Urothelium cell line (cell line): ENCODE data around the gene SCD5.

Source experiments
- DNase-seq: peaks from one replicate; pipeline ENCODE4 v3.0.0; 2011; ENCODE audit warnings: low spot score, mixed read lengths
- FAIRE-seq: peaks from 2 replicates; lab custom pipeline; 2011; peaks lifted over from hg19 to GRCh38; lab: Jason Lieb, UNC

Gene SCD5

GRCh38 chr4:82697561-82697960 is 101.0 kb downstream of the SCD5 start:
- no peak for DNase-seq
- FAIRE-seq, result peak; percentile 37

DNA sequence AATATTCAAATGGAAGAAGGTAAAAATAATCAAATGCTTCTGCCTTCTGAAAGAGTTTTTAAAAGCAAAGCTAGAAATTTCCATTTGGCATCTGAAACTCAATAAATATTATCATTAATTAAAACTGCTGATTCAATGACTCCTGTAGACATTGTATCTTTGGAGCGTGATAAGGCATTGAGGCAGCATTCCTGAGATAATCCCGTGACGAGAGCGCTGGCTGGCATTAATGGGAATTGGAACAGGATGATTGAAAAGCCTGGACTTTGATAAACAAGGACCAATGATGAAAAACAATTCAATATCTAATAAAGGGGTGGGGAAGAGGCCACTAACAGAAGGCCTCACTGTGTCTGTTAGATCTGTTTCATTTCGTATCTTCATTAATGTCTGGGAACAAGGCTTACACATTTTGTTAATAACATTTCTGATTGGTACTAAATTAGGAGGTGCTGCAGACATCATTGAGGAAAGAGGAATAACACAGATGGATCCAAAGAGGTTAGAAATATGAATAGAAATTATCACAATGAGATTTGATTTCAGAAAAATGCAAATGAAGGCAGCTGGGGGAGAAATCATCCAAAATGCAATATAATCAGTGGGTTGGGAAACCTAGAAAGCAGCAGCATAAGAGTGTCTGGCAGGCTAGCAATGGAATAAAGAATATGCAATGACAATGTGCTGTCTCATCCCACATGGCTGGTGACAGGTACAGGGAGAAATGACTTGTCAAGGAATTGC is 102.3 kb downstream of the SCD5 start:
- DNase-seq (no peak), FAIRE-seq (no peak)

GRCh38 chr4:82694892-82695291 is 103.7 kb downstream of the SCD5 start:
- no peak for FAIRE-seq

GRCh38 chr4:82694046-82694445 is 104.5 kb downstream of the SCD5 start:
- FAIRE-seq (no peak), DNase-seq (no peak)

More at GRCh38 chr4:82694892-82695291, 103.7 kb downstream of the SCD5 start:
- DNase-seq, result no peak

DNA sequence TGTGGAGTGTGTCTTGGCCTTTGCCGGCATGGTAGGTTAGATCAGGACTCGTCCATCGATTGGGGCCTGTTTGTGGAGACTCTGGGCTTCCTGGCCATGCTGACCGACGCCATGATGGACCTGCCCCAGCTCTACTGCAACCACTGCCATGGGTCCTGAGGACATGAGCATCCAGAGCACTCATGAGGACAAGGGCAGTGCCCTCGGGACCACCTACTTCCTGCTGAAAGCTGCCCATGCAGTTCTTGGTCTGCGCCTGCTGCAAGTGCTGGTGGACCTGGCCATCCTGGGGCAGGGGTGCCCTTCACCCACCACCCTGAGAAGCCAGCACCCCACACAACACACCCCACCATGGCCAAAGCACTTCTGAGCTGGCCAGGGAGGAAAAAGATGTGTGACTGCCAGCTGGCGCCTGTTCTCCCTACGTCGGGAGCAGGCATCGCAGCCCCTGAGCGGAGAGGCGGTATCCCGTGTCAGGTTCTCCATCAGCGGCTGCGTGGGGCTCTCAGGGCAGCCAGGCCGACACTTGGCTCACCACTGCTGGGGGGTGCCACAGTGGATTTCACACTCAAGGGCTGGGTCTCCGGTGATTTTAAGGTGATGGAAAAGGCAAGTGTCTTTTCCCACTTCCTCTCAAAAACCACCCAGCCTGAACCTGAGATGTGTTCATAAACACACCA is 106.4 kb downstream of the SCD5 start:
- DNase-seq (no peak), FAIRE-seq (no peak)

GRCh38 chr4:82691431-82691830 is 107.2 kb downstream of the SCD5 start:
- FAIRE-seq (no peak), DNase-seq (no peak)

DNA sequence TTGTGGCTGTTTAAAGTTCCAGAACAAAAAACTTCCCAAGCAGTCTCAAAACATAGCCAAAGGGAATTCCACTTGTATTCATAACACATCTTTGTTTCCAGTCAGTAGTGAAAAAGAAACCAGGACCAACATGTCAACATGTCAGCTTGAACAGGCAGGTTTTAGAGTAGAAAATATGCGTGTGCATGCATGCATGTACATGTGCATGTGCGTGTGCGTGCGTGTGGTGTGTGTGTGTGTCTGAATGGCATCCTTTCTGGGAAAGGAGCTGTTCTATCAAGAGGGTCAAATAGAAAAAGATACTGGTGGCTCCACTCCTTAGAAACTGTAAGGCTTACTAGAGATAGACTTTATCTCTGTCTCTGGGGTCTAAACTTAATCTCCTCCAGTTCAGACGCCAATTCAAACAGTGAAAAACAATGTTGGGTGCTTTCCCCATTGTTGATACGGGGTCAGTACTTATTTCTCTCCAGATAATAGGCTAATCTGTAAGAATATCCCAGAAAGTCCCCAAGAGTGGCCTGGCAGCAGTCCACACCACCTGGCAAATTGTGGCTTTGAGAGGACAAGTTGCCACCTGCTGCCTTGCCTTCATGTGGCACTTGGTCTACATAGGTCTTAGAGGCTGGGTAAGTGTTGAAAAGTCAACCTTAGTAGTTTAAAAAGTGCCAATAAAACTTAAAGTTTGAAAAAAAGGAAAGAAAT is 110.4 kb downstream of the SCD5 start:
- DNase-seq (no peak), FAIRE-seq (no peak)

- DNase-seq (no peak), FAIRE-seq (no peak)
Measured at GRCh38 chr4:82687531-82687930, 111.1 kb downstream of the SCD5 start.

DNA sequence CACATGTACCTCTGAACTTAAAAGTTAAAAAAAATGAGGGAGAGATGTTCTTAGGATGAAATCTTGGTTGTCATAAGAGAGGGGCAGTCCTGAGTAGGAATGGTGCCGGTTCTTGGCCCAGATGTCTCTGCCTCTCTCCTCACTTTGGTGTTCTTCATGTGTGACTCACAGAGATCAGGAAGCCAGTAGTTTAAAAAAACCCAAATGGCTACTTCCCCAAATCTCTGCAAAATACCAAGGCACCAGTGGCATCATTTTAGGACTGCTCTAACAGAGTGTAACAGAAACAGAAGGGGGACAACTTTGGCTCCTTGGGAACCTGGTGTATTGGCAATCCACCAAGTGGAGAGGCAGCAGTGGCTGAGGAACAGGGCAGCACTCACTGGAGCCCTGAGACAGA is 116.8 kb downstream of the SCD5 start:
- no peak for DNase-seq
- FAIRE-seq, result no peak

DNA sequence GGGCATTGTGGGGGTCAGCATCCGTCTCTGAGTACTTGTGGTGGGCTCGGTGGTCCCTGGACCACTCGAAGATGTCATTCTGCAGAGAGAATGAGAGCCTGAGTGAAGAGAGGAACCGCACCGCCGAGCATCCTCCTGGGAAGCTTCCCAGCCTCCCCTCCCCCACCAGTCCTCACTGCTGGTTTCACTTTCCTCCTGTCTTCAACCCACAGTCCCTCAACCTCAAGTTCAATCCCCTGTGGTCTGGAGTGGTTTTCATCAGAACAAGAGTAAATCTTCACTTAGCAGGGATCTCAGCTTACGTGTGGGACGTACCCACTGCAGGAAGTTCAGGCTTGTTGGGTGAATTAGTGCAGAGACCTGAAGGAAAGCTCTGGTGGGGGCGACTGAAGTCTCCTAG is 117.8 kb downstream of the SCD5 start:
- DNase-seq (no peak), FAIRE-seq (no peak)

GRCh38 chr4:82679531-82679930 is 119.1 kb downstream of the SCD5 start:
- DNase-seq, result no peak
- no peak for FAIRE-seq

DNA sequence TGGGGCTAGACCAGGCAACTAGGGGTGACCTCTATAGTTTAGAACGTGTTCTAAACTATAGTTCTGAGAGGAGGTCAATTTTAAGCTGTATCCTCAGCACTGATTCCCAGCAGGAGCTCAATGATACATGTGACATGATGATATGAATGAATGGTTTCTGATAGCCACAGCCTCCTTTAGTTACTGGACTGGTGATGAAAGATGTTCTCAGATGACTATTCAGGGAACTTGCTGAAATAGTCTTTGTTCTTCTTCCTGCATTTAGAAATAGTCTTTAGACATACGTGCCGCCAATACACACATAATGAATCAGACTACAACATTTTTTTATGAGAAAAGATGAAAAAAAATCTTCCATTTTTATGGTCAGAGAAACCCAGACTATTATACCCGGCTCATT is 120.5 kb downstream of the SCD5 start:
- FAIRE-seq (no peak), DNase-seq (no peak)

GRCh38 chr4:82677327-82677726 is 121.3 kb downstream of the SCD5 start:
- DNase-seq (no peak), FAIRE-seq (no peak)

DNA sequence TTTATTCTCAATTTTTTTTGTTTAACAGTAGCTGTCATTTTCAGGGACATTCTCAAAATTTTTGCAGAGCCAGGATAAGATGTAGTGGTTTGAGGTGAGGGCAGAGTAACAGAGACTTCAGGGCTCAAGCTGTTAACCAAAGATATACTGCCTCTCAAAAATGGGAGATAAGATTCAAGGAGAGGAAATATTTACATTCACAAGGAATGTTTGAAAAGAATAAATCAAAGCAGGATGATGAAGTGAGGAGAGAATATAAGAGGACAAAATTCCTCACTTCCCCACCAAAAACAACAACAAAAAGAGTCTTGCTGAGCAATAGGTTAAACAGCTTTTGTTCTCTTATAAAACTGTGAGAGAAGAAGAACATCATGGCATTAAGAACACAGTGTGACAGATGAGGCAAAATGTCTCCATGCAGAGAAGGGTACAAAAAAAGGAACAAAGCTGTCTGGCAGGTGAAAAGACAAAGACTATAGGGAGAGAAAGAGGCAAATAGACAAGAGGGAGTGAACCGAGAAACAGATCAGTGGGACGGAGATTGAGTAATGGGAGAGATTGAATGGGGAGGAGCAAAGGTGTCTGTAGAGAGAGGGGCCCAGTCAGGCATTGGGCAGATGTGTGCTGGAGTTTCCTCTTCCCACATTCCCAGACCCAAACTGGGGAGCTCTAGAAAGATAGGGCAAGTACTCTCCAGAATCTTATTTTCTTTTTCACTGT is 130.7 kb downstream of the SCD5 start:
- DNase-seq (no peak), FAIRE-seq (no peak)

GRCh38 chr4:82666970-82667665 is 131.5 kb downstream of the SCD5 start:
- DNase-seq (no peak), FAIRE-seq (no peak)

- FAIRE-seq (no peak), DNase-seq (no peak)
Measured at GRCh38 chr4:82661181-82661992, 137.2 kb downstream of the SCD5 start.

DNA sequence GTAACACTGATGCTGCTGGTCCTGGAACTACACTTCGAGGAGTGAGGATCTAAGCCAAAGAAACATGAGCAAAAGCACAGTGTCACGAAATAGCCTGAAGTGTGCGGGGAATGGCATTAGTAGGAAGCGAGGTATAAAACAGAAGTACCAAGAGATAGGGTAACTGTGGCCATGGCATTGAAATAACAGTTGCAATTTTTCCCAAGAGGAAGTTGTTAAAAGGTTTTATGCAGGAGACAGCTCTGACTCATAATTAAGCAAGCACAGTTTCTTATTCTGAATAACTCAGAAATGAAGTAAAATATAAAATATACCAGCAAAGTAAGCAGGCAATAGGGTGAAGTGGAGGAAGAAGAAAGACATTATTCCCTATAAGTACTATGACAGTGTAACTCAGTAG is 146.5 kb downstream of the SCD5 start:
- FAIRE-seq (no peak), DNase-seq (no peak)

DNA sequence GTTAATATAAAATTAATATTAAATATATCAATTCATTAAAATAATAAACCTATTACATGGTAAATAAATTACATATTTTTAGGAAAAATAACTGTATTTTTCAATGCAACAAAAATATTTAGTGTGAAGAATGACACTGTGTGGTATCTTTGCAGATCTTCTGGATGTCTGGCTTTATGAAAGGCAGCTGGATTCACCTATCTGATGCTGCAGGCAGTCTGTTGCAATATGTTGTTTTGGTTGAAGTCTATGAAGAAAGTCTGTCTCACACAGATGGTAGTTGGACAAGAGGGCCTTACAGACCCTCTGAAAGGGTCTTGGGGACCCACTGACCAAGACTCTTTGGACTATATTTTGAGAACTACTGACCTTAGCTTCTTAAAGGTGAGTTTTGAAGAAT is 147.7 kb downstream of the SCD5 start:
- DNase-seq (no peak), FAIRE-seq (no peak)

- DNase-seq (no peak), FAIRE-seq (no peak)
Measured at GRCh38 chr4:82648356-82648755, 150.2 kb downstream of the SCD5 start.
